Measurements from ENCODE around the gene CCNJ. TPM values are rescaled to one million over a fixed set of nuclear protein-coding genes. Genes with fewer than 3 reads are reported as not detected.
A peak's percentile ranks its signal among the peaks of the same experiment; 100 is the strongest.

CCNJ gene
- total RNA-seq, 1 donor from 2014 or later = 2.4 TPM

DNA sequence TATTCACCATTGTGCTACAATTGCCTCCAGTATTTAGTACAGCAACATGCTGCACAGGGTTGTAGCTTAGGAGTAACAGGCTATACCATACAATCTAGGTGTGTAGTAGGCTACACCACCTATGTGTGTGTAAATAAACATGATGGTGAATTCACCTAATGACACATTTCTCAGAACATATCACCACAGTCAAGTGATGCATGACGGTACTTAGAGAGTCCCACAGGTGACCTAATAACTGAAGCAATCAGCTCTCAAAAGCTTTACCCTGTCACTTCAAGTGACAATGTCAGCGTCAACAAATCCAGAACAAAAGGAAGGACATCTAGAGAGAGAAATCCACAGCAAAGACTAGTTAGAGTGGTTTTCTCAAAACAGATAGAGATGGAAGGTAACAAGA is 38.8 kb downstream of the CCNJ start:
- H3K36me3 ChIP-seq = no peaks in the 10 kb centered on the region
- intact Hi-C loops (cut with micrococcal nuclease) = no loop called here
- TF ChIP-seq, protein P1, sequence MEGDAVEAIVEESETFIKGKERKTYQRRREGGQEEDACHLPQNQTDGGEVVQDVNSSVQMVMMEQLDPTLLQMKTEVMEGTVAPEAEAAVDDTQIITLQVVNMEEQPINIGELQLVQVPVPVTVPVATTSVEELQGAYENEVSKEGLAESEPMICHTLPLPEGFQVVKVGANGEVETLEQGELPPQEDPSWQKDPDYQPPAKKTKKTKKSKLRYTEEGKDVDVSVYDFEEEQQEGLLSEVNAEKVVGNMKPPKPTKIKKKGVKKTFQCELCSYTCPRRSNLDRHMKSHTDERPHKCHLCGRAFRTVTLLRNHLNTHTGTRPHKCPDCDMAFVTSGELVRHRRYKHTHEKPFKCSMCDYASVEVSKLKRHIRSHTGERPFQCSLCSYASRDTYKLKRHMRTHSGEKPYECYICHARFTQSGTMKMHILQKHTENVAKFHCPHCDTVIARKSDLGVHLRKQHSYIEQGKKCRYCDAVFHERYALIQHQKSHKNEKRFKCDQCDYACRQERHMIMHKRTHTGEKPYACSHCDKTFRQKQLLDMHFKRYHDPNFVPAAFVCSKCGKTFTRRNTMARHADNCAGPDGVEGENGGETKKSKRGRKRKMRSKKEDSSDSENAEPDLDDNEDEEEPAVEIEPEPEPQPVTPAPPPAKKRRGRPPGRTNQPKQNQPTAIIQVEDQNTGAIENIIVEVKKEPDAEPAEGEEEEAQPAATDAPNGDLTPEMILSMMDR (IDR thresholded peaks at IDR 0.05; ENCODE audit: borderline replicate concordance) = no peak
- H3K27ac ChIP-seq (replicated peaks) = no peak overlapping the region
- H3K27me3 ChIP-seq (ENCODE audit: low read depth) = no peaks in the 10 kb centered on the region
- H3K4me1 ChIP-seq = peaks cover 11% of the 10 kb centered on the region
- DNase-seq = no peak
- H3K9me3 ChIP-seq (replicated peaks) = no peaks in the 10 kb centered on the region
- H3K4me3 ChIP-seq = no peak overlapping the region

DNA sequence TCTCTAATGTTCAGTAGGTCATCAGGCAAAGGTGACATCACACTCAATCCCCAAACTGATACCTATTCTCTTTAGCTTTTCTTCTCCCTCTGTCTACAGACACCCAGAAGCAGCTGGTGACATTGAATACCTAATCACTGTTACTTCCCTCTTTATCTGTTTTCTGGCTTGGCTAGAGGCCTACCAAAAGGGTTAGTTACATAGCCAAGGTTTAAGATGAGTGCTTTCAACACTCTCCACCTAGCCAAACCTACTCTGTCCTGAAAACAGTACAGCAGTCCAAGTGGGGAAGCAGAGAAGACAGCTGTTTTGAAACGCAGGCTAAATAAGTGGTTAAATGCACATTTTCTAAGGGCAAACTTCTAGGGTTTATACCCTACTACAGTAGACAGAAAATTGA is 39.4 kb downstream of the CCNJ start:
- Histone ChIP-seq H3K9me3 (replicated peaks) (no peaks in the 10 kb centered on the region), H3K27me3 (ENCODE audit: low read depth) (no peaks in the 10 kb centered on the region), H3K4me3 (no peak overlapping the region), H3K4me1 (peaks cover 11% of the 10 kb centered on the region), H3K27ac (replicated peaks) (no peak overlapping the region), H3K36me3 (no peaks in the 10 kb centered on the region)
- DNase-seq = no peak
- TF ChIP-seq, protein P1 (IDR thresholded peaks at IDR 0.05; ENCODE audit: borderline replicate concordance) = no peak
- intact Hi-C loops (cut with micrococcal nuclease) = no loop called here

DNA sequence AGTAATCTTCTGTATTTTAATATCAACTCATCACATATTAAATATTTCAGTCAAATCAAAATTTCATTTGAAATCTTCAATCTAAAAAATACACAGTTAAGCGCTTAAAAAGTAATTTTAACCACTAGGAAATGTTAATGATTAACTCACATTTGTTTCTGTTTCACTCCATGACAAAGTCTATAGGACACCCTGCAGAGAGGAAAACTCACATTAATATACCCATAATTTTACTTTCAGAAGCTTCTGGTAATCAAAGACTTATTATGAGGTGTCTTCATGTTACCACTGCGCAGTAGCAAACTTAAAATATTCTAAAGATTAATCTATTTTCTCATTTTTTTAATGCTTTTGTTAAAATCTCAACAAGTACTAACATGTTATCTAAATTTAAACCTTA is 45.7 kb downstream of the CCNJ start:
- intact Hi-C loops (cut with micrococcal nuclease) = no loop called here
- TF ChIP-seq, protein P1 (IDR thresholded peaks at IDR 0.05; ENCODE audit: borderline replicate concordance) = no peak
- no peak for DNase-seq
- Histone ChIP-seq H3K36me3 (no peaks in the 10 kb centered on the region), H3K27me3 (ENCODE audit: low read depth) (peaks cover 30% of the 10 kb centered on the region), H3K9me3 (replicated peaks) (peaks cover 4% of the 10 kb centered on the region), H3K4me3 (peak overlapping the region; percentile 76), H3K4me1 (peaks cover 10% of the 10 kb centered on the region), H3K27ac (replicated peaks) (peak overlapping the region; percentile 91)

DNA sequence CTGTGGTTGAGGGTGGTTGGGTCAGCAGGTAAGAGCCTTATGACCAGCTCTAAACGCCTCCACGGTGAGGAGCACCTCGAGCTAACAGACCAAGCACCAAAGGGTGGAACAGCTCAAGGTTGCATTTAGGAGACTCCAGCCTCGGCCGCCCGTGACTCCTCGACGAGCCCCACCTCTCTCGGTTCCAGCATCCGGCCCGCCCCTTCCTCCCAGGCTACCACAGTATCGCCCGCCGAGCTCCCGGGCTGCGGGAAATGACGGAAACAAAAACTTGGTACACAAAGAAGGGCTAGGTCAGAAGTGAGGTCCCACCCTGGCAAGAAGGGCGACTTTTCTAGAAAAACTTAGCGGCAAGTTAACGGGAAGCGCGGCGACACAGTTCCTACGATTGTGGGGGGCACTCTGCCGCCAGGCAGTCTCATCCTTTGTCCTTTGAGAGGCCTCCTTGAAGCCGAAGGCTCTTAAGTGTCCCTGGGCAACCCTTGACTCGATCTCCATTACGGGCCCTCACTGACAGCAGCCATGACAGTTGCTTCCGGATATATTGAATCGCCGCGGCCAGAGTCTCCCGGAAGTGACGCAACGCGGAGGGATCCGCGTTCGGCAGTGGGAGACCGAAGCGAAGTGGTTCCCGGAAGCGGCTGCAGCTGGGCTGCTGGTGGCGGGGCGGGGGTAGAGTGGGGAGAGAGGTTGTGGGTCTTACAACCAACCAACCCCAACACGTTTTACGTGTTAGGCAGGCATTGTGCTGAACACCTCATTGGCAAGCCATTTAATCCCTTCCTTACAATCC is 46.5 kb downstream of the CCNJ start:
- TF ChIP-seq, protein P1 (IDR thresholded peaks at IDR 0.05; ENCODE audit: borderline replicate concordance) = no peak
- Histone ChIP-seq H3K4me3 (peak overlapping the region; percentile 76), H3K36me3 (no peaks in the 10 kb centered on the region), H3K9me3 (replicated peaks) (peaks cover 4% of the 10 kb centered on the region), H3K4me1 (peaks cover 10% of the 10 kb centered on the region), H3K27ac (replicated peaks) (peak overlapping the region; percentile 91), H3K27me3 (ENCODE audit: low read depth) (peaks cover 37% of the 10 kb centered on the region)
- DNase-seq = peak; percentile 96
- intact Hi-C loops (cut with micrococcal nuclease) = no loop called here

DNA sequence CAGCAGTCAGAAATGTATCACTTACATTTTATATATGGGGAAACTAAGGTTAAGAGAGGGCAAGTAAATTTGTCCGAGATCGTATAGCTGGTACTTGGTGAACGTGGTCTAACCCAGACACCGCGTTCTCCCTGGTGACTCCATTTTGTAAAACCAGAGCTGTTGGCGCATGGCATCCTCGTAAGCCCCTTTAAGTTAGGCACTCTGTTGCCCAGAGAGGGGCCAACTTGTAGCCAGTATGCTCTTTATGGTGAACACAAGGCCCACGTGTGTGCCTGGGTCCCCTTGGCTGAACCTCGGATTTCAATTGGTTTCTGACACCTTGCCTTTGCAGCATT is 47.0 kb downstream of the CCNJ start:
- Histone ChIP-seq H3K4me3 (peak overlapping the region; percentile 76), H3K9me3 (replicated peaks) (peaks cover 4% of the 10 kb centered on the region), H3K36me3 (no peaks in the 10 kb centered on the region), H3K27me3 (ENCODE audit: low read depth) (peaks cover 43% of the 10 kb centered on the region), H3K27ac (replicated peaks) (peak overlapping the region; percentile 91), H3K4me1 (peaks cover 10% of the 10 kb centered on the region)
- no peak for DNase-seq
- TF ChIP-seq, protein P1 (IDR thresholded peaks at IDR 0.05; ENCODE audit: borderline replicate concordance) = no peak
- intact Hi-C loops (cut with micrococcal nuclease) = no loop called here
